Small intestine (tissue), 7 donors: ENCODE measurements around the gene ZNF836. TPM values are rescaled to one million over a fixed set of nuclear protein-coding genes. Genes with fewer than 3 reads are reported as not detected.
"Not testable (repeated sequence)": the region's sequence is repeated elsewhere in the genome, so short reads cannot be mapped to it uniquely, and the experiment has no call there.

Experiments used
- DNase-seq, 2 donors: peaks; one replicate each; pipeline versions ENCODE4 v3.0.0 to v3.0.0-alpha.2; 2013
- FAIRE-seq: peaks from 2 replicates; lab custom pipeline; 2012; peaks lifted over from hg19 to GRCh38; lab: Jason Lieb, UNC
- H3K27ac ChIP-seq, 3 donors: one replicate each; pipeline ENCODE4 v1.5.1; 2013; ENCODE audit warnings: low read length in 2 of 3, mild to moderate bottlenecking in 2 of 3, control low read depth in 1 of 3, inconsistent platforms in 1 of 3, low read depth in 1 of 3, moderate library complexity in 1 of 3
- H3K27me3 ChIP-seq, 3 donors: one replicate each; pipeline ENCODE4 v1.6.1; 2013; ENCODE audit warnings: low read length in 3 of 3, inconsistent platforms in 1 of 3; ENCODE audit not compliant: control insufficient read depth in 3 of 3, insufficient read depth in 3 of 3
- H3K36me3 ChIP-seq, 3 donors: one replicate each; pipeline ENCODE4 v1.6.1; 2013; ENCODE audit warnings: low read length in 3 of 3, inconsistent platforms in 1 of 3, low read depth in 1 of 3, mild to moderate bottlenecking in 1 of 3, moderate library complexity in 1 of 3; ENCODE audit not compliant: control insufficient read depth in 3 of 3, insufficient read depth in 2 of 3
- H3K4me1 ChIP-seq, 3 donors: one replicate each; pipeline ENCODE4 v1.6.1; 2013; ENCODE audit warnings: low read length in 2 of 3, inconsistent platforms in 1 of 3, low read depth in 1 of 3, mild to moderate bottlenecking in 1 of 3, moderate library complexity in 1 of 3; ENCODE audit not compliant: control insufficient read depth in 3 of 3, insufficient read depth in 2 of 3
- H3K4me3 ChIP-seq, 3 donors: one replicate each; pipeline ENCODE4 v1.5.1; 2013; ENCODE audit warnings: low read length in 3 of 3, control low read depth in 1 of 3, inconsistent platforms in 1 of 3, low read depth in 1 of 3, mild to moderate bottlenecking in 1 of 3, moderate library complexity in 1 of 3
- H3K9me3 ChIP-seq, 2 donors: one replicate each; pipeline ENCODE4 v1.6.1; 2013; ENCODE audit warnings: low read depth in 1 of 2, low read length in 1 of 2; ENCODE audit not compliant: control insufficient read depth in 2 of 2, insufficient read depth in 1 of 2
- WGBS, 3 donors: extraction: QIAGEN DNeasy Blood & Tissue Kit; methylation state at CpG; one replicate each; pipeline ENCODE4 v1.1.7; 2013; 5-methylcytosine and 5-hydroxymethylcytosine counted together
- polyA plus RNA-seq, 4 donors: library from polyadenylated mRNA; stranded (reverse) in 3 of 4; unstranded in 1 of 4; fragments of 200-250 nt in 3 of 4; fragments of 120-200 nt in 1 of 4; gene quantifications; one replicate each; pipeline versions ENCODE4 v1.2.1 to v1.2.3, GENCODE V29; 2013
- donor health status: healthy with polysubstance abuse.
- donor health status: control.
- donor health status: control.
- donor health status: Bipolar disorder and iron deficiency.
- donor health status: healthy.

Gene ZNF836
- polyA plus RNA-seq, 4 donors = 1.8 to 12.3 (median 3.4) TPM

- H3K4me1 ChIP-seq = no peaks in the 10 kb centered on the region
- WGBS, 3 donors = 90 to 93% (median 92%) methylated on average over 11 of the region's 11 CpGs
- no peak overlapping the region for H3K27ac ChIP-seq
- no peaks in the 10 kb centered on the region for H3K27me3 ChIP-seq
- peaks cover 40 to 88% (median 41%) of the 10 kb centered on the region in 3 donors for H3K36me3 ChIP-seq
- no peaks in the 10 kb centered on the region for H3K9me3 ChIP-seq
- no peak overlapping the region for H3K4me3 ChIP-seq
- no peak for DNase-seq
- no peak for FAIRE-seq
These were observed 40.6 kb upstream of the ZNF836 start for GRCh38 chr19:52211926-52212571.

GRCh38 chr19:52211203-52211602 lies 39.8 kb upstream of the ZNF836 start:
- Histone ChIP-seq H3K4me3 (no peak overlapping the region), H3K27me3 (no peaks in the 10 kb centered on the region), H3K36me3 (peaks cover 45 to 85% (median 46%) of the 10 kb centered on the region in 3 donors), H3K4me1 (no peaks in the 10 kb centered on the region), H3K27ac (no peak overlapping the region), H3K9me3 (no peaks in the 10 kb centered on the region)
- WGBS, 3 donors = 96 to 97% (median 96%) methylated on average over 20 of the region's 20 CpGs
- FAIRE-seq (no peak), DNase-seq (no peak)

- Histone ChIP-seq H3K9me3 (no peaks in the 10 kb centered on the region), H3K4me3 (no peak overlapping the region), H3K4me1 (no peaks in the 10 kb centered on the region), H3K36me3 (peaks cover 30 to 76% (median 47%) of the 10 kb centered on the region in 3 donors), H3K27ac (no peak overlapping the region), H3K27me3 (no peaks in the 10 kb centered on the region)
- no peak for FAIRE-seq
- DNase-seq = no peak
- WGBS, 3 donors = 83 to 94% (median 90%) methylated on average over 5 of the region's 5 CpGs
These were observed 35.1 kb upstream of the ZNF836 start for GRCh38 chr19:52206481-52206880.

- WGBS, 3 donors = 83 to 89% (median 86%) methylated on average over 17 of the region's 17 CpGs
- not testable (repeated sequence) for H3K27ac ChIP-seq
These were observed 29.5 kb upstream of the ZNF836 start for GRCh38 chr19:52200755-52201391.

GRCh38 chr19:52200044-52200443 lies 28.6 kb upstream of the ZNF836 start:
- DNase-seq = no peak
- no peaks in the 10 kb centered on the region for H3K9me3 ChIP-seq
- peaks cover 16 to 49% (median 29%) of the 10 kb centered on the region in 3 donors for H3K36me3 ChIP-seq
- no peak overlapping the region for H3K4me3 ChIP-seq
- no peak for FAIRE-seq
- no peaks in the 10 kb centered on the region for H3K4me1 ChIP-seq
- peak overlapping the region in 1 of 3 donors; percentile 46 for H3K27ac ChIP-seq
- 71 to 84% (median 72%) methylated on average over 7 of the region's 7 CpGs for WGBS, 3 donors
- no peaks in the 10 kb centered on the region for H3K27me3 ChIP-seq

More at GRCh38 chr19:52200755-52201391, 29.5 kb upstream of the ZNF836 start:
- not testable (repeated sequence) for H3K4me3 ChIP-seq, H3K9me3 ChIP-seq, H3K4me1 ChIP-seq, DNase-seq, H3K27me3 ChIP-seq, FAIRE-seq
- peaks cover 14 to 50% (median 28%) of the 10 kb centered on the region in 3 donors for H3K36me3 ChIP-seq

- Histone ChIP-seq H3K27me3 (no peaks in the 10 kb centered on the region), H3K4me3 (no peak overlapping the region), H3K4me1 (no peaks in the 10 kb centered on the region), H3K27ac (no peak overlapping the region), H3K9me3 (no peaks in the 10 kb centered on the region), H3K36me3 (peaks cover 16 to 48% (median 23%) of the 10 kb centered on the region in 3 donors)
- FAIRE-seq = no peak
- WGBS, 3 donors = 44 to 51% (median 45%) methylated on average over 3 of the region's 3 CpGs
- no peak for DNase-seq
These were observed 27.3 kb upstream of the ZNF836 start for GRCh38 chr19:52198678-52199077.

- 88 to 92% (median 90%) methylated on average over 3 of the region's 3 CpGs for WGBS, 3 donors
- no peak for FAIRE-seq
These were observed 26.5 kb upstream of the ZNF836 start for GRCh38 chr19:52197964-52198363.

GRCh38 chr19:52196256-52196967 lies 25.0 kb upstream of the ZNF836 start:
- DNase-seq (no peak), FAIRE-seq (no peak)
- Histone ChIP-seq H3K4me3 (no peak overlapping the region), H3K4me1 (peaks cover 3 to 10% (median 7%) of the 10 kb centered on the region in 3 donors), H3K27me3 (no peaks in the 10 kb centered on the region), H3K27ac (no peak overlapping the region), H3K9me3 (no peaks in the 10 kb centered on the region), H3K36me3 (peaks cover 8 to 43% (median 10%) of the 10 kb centered on the region in 3 donors)
- WGBS, 3 donors = 94 to 96% (median 95%) methylated on average over 5 of the region's 5 CpGs

More at GRCh38 chr19:52197964-52198363, 26.5 kb upstream of the ZNF836 start:
- no peaks in the 10 kb centered on the region for H3K9me3 ChIP-seq
- H3K36me3 ChIP-seq = peaks cover 16 to 44% (median 17%) of the 10 kb centered on the region in 3 donors
- H3K27me3 ChIP-seq = no peaks in the 10 kb centered on the region
- no peak for DNase-seq
- no peak overlapping the region for H3K4me3 ChIP-seq
- H3K27ac ChIP-seq = no peak overlapping the region
- H3K4me1 ChIP-seq = peaks cover 0 to 1% (median 0%) of the 10 kb centered on the region in 3 donors
